ENCODE results near the gene ULK4.
"Not testable (repeated sequence)": the region's sequence is repeated elsewhere in the genome, so short reads cannot be mapped to it uniquely, and the experiment has no call there.

ULK4 gene

GRCh38 chr3:41650406-41650805, 311.5 kb downstream of the ULK4 start:
- Histone ChIP-seq H3K27ac (ENCODE audit: low read length) (no peak overlapping the region), H3K27me3 (ENCODE audit: low read depth, low read length) (no peaks in the 10 kb centered on the region), H3K9ac (ENCODE audit: low read length) (no peak overlapping the region), H3K9me3 (ENCODE audit: insufficient read depth, low read length) (no peaks in the 10 kb centered on the region), H3K4me2 (ENCODE audit: low read length) (no peak overlapping the region), H3K4me3 (ENCODE audit: low read length) (no peak overlapping the region), H3K36me3 (replicated peaks; ENCODE audit: low read depth, low read length) (no peaks in the 10 kb centered on the region), H3K4me1 (ENCODE audit: low read length) (no peaks in the 10 kb centered on the region), H3K79me2 (ENCODE audit: low read length) (no peaks in the 10 kb centered on the region), H2AFZ (ENCODE audit: low read depth, low read length) (no peak overlapping the region), H4K20me1 (ENCODE audit: insufficient read depth, low read length) (no peaks in the 10 kb centered on the region)
- TF ChIP-seq EZH2phosphoT487 (IDR thresholded peaks at IDR 0.05; ENCODE audit: low read depth) (no peak), CTCF (IDR thresholded peaks at IDR 0.05; ENCODE audit: low read depth, low read length) (no peak)

- no peak overlapping the region for H3K9ac ChIP-seq (ENCODE audit: low read length)
- no peak overlapping the region for H3K4me3 ChIP-seq (ENCODE audit: low read length)
- no peaks in the 10 kb centered on the region for H4K20me1 ChIP-seq (ENCODE audit: insufficient read depth, low read length)
- no peaks in the 10 kb centered on the region for H3K27me3 ChIP-seq (ENCODE audit: low read depth, low read length)
- H3K4me1 ChIP-seq (ENCODE audit: low read length) = no peaks in the 10 kb centered on the region
- H2AFZ ChIP-seq (ENCODE audit: low read depth, low read length) = no peak overlapping the region
- H3K79me2 ChIP-seq (ENCODE audit: low read length) = no peaks in the 10 kb centered on the region
- TF ChIP-seq CTCF (IDR thresholded peaks at IDR 0.05; ENCODE audit: low read depth, low read length) = no peak
- no peak for TF ChIP-seq EZH2phosphoT487 (IDR thresholded peaks at IDR 0.05; ENCODE audit: low read depth)
- H3K9me3 ChIP-seq (ENCODE audit: insufficient read depth, low read length) = no peaks in the 10 kb centered on the region
- H3K4me2 ChIP-seq (ENCODE audit: low read length) = no peak overlapping the region
- no peaks in the 10 kb centered on the region for H3K36me3 ChIP-seq (replicated peaks; ENCODE audit: low read depth, low read length)
- H3K27ac ChIP-seq (ENCODE audit: low read length) = no peak overlapping the region
These were observed 312.7 kb downstream of the ULK4 start for GRCh38 chr3:41649129-41649739.

- H3K27me3 ChIP-seq (ENCODE audit: low read depth, low read length); H3K4me3 ChIP-seq (ENCODE audit: low read length); H4K20me1 ChIP-seq (ENCODE audit: insufficient read depth, low read length); H3K79me2 ChIP-seq (ENCODE audit: low read length); H3K36me3 ChIP-seq (replicated peaks; ENCODE audit: low read depth, low read length); H3K4me1 ChIP-seq (ENCODE audit: low read length); H2AFZ ChIP-seq (ENCODE audit: low read depth, low read length); H3K27ac ChIP-seq (ENCODE audit: low read length); H3K4me2 ChIP-seq (ENCODE audit: low read length); H3K9me3 ChIP-seq (ENCODE audit: insufficient read depth, low read length); H3K9ac ChIP-seq (ENCODE audit: low read length): not testable (repeated sequence)
These were observed 314.2 kb downstream of the ULK4 start for GRCh38 chr3:41647730-41648129.

- Histone ChIP-seq H3K27me3 (ENCODE audit: low read depth, low read length) (no peaks in the 10 kb centered on the region), H2AFZ (ENCODE audit: low read depth, low read length) (no peak overlapping the region), H3K9me3 (ENCODE audit: insufficient read depth, low read length) (no peaks in the 10 kb centered on the region), H3K4me2 (ENCODE audit: low read length) (no peak overlapping the region), H4K20me1 (ENCODE audit: insufficient read depth, low read length) (no peaks in the 10 kb centered on the region), H3K79me2 (ENCODE audit: low read length) (no peaks in the 10 kb centered on the region), H3K9ac (ENCODE audit: low read length) (no peak overlapping the region), H3K4me3 (ENCODE audit: low read length) (no peak overlapping the region), H3K4me1 (ENCODE audit: low read length) (no peaks in the 10 kb centered on the region), H3K36me3 (replicated peaks; ENCODE audit: low read depth, low read length) (no peaks in the 10 kb centered on the region), H3K27ac (ENCODE audit: low read length) (no peak overlapping the region)
- TF ChIP-seq CTCF (IDR thresholded peaks at IDR 0.05; ENCODE audit: low read depth, low read length) (no peak), EZH2phosphoT487 (IDR thresholded peaks at IDR 0.05; ENCODE audit: low read depth) (no peak)
These were observed 321.8 kb downstream of the ULK4 start for GRCh38 chr3:41640076-41640475.

Measured in OCI-LY3 (cell line).